ENCODE results near the gene AQP1.

AQP1 gene

GRCh38 chr7:30899066-30899465, 12.6 kb upstream of the AQP1 start:
- H3K4me1 ChIP-seq = no peaks in the 10 kb centered on the region; the same call in 1 of the 2 replicates
- TF ChIP-seq, protein P1, sequence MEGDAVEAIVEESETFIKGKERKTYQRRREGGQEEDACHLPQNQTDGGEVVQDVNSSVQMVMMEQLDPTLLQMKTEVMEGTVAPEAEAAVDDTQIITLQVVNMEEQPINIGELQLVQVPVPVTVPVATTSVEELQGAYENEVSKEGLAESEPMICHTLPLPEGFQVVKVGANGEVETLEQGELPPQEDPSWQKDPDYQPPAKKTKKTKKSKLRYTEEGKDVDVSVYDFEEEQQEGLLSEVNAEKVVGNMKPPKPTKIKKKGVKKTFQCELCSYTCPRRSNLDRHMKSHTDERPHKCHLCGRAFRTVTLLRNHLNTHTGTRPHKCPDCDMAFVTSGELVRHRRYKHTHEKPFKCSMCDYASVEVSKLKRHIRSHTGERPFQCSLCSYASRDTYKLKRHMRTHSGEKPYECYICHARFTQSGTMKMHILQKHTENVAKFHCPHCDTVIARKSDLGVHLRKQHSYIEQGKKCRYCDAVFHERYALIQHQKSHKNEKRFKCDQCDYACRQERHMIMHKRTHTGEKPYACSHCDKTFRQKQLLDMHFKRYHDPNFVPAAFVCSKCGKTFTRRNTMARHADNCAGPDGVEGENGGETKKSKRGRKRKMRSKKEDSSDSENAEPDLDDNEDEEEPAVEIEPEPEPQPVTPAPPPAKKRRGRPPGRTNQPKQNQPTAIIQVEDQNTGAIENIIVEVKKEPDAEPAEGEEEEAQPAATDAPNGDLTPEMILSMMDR (IDR thresholded peaks at IDR 0.05; ENCODE audit: low read depth, low read length) = no peak

DNA sequence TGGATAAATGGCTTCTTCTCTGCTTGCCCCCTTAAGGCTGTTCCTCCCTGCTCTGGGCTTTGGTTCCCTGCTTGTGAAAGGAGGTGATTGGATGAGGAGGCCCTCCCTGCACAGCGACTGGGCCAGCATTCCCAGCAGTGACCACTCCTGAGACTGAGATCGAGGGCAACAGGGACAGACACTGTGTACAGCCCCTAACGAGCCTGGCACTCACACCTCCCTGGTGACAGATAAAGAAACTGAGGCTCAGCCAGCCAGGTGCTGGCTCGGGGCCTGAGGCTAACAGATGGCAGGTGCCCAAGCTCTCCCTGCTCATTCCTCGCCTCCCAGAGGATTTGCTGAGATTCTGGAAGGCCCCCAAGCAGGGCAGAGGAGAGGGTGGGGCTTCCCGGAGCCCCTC, 12.0 kb upstream of the AQP1 start:
- no peaks in the 10 kb centered on the region for H3K27me3 ChIP-seq
- no peak overlapping the region for H3K4me3 ChIP-seq (ENCODE audit: low read depth, low read length)
- TF ChIP-seq, protein P1 (IDR thresholded peaks at IDR 0.05; ENCODE audit: low read depth, low read length) = no peak
- H3K36me3 ChIP-seq = no peaks in the 10 kb centered on the region
- DNase-seq = no peak
- no peaks in the 10 kb centered on the region; the same call in 1 of the 2 replicates for H3K4me1 ChIP-seq
- no peaks in the 10 kb centered on the region for H3K9me3 ChIP-seq

More at GRCh38 chr7:30899066-30899465, 12.6 kb upstream of the AQP1 start:
- Histone ChIP-seq H3K36me3 (no peaks in the 10 kb centered on the region), H3K9me3 (no peaks in the 10 kb centered on the region), H3K4me3 (ENCODE audit: low read depth, low read length) (no peak overlapping the region), H3K27me3 (no peaks in the 10 kb centered on the region)
- DNase-seq = no peak

- TF ChIP-seq, protein P1 (IDR thresholded peaks at IDR 0.05; ENCODE audit: low read depth, low read length) = no peak
- no peaks in the 10 kb centered on the region; the same call in 1 of the 2 replicates for H3K4me1 ChIP-seq
- H3K36me3 ChIP-seq = no peaks in the 10 kb centered on the region
- H3K9me3 ChIP-seq = no peaks in the 10 kb centered on the region
- DNase-seq = no peak
- H3K4me3 ChIP-seq (ENCODE audit: low read depth, low read length) = no peak overlapping the region
- no peaks in the 10 kb centered on the region for H3K27me3 ChIP-seq
Observed at GRCh38 chr7:30900053-30900452, 11.6 kb upstream of the AQP1 start.

GRCh38 chr7:30900803-30901362, 10.8 kb upstream of the AQP1 start:
- H3K9me3 ChIP-seq = no peaks in the 10 kb centered on the region
- H3K27me3 ChIP-seq = no peaks in the 10 kb centered on the region
- no peak overlapping the region for H3K4me3 ChIP-seq (ENCODE audit: low read depth, low read length)
- no peaks in the 10 kb centered on the region for H3K36me3 ChIP-seq
- TF ChIP-seq, protein P1 (IDR thresholded peaks at IDR 0.05; ENCODE audit: low read depth, low read length) = no peak
- no peak for DNase-seq
- no peaks in the 10 kb centered on the region; the same call in 1 of the 2 replicates for H3K4me1 ChIP-seq

DNA sequence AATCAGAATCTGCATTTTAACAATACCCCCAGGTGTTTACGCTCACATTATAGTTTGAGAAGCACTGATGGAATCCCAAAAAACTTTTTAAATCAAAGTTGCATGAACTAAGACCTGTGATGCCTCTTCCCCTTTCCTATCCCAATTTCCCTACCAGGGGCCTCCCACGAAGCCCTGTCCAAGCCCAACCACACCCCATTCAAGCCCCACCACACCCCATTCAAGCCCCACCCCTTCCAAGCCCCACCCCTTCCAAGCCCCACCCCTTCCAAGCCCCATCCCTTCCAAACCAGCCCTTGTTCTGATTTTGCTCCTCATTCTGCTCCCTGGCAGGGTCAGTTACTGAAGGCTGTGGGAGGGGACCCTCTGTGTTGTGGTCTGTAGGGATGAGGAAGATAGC, 9.8 kb upstream of the AQP1 start:
- no peak for DNase-seq
- Histone ChIP-seq H3K9me3 (no peaks in the 10 kb centered on the region), H3K4me3 (ENCODE audit: low read depth, low read length) (no peak overlapping the region), H3K36me3 (no peaks in the 10 kb centered on the region), H3K27me3 (no peaks in the 10 kb centered on the region), H3K4me1 (no peaks in the 10 kb centered on the region; the same call in 1 of the 2 replicates)
- TF ChIP-seq, protein P1 (IDR thresholded peaks at IDR 0.05; ENCODE audit: low read depth, low read length) = no peak

DNA sequence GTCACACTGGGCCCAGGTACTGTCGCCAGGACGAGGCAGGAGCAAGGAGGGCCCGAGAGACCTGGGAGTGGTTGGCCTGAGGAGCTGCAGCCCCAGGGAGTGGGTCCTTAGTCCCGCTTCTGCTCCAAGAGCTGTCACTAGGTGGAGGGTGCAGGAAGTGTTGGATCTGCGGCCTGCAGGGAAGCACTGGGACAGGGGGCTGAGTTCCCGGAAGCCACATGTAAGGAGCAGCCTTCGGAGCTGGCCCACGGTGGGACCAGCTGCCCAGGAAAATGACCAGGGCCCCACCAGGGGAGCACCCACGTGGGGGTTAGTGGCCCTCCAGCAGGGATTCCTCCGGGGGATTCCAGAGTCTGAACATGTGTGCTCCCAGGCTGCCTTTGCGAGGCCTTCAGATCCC, 9.2 kb upstream of the AQP1 start:
- DNase-seq = no peak
- no peaks in the 10 kb centered on the region for H3K36me3 ChIP-seq
- no peaks in the 10 kb centered on the region for H3K4me1 ChIP-seq
- TF ChIP-seq, protein P1 (IDR thresholded peaks at IDR 0.05; ENCODE audit: low read depth, low read length) = no peak
- no peaks in the 10 kb centered on the region for H3K27me3 ChIP-seq
- H3K4me3 ChIP-seq (ENCODE audit: low read depth, low read length) = no peak overlapping the region
- no peaks in the 10 kb centered on the region for H3K9me3 ChIP-seq
